ENCODE measurements around the gene NOP9. TPM values are rescaled to one million over a fixed set of nuclear protein-coding genes. Genes with fewer than 3 reads are reported as not detected.
A peak's percentile ranks its signal among the peaks of the same experiment; 100 is the strongest.

NOP9 gene
- total and polyA plus RNA-seq, 9 of the 15 experiments (the other 6 are each of a cell fraction or from before 2014, with no cell fraction given) = 1.0 to 27.9 (median 15.1) TPM

DNA sequence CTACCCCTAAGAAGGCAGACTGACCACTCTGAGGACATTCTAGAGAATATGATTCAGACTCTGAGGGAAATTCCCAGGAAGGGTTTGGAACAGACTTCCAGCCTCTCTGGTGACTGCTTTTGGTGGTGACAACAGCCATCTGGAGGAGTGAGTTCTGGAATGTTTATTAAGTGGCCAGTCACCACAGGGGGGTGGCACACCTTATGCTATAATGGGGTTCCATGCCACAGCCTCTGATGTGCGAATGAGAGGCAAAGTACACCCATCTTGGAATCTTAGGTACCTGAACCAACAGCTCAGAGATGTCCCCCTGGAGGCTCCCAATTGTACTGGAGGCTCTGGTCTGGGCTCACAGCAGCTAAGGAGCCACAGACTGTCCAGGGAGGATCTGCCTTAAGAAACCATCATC, 47.8 kb upstream of the NOP9 start (continued):
- TF ChIP-seq, protein P1, sequence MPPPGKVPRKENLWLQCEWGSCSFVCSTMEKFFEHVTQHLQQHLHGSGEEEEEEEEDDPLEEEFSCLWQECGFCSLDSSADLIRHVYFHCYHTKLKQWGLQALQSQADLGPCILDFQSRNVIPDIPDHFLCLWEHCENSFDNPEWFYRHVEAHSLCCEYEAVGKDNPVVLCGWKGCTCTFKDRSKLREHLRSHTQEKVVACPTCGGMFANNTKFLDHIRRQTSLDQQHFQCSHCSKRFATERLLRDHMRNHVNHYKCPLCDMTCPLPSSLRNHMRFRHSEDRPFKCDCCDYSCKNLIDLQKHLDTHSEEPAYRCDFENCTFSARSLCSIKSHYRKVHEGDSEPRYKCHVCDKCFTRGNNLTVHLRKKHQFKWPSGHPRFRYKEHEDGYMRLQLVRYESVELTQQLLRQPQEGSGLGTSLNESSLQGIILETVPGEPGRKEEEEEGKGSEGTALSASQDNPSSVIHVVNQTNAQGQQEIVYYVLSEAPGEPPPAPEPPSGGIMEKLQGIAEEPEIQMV (tag; conservative IDR thresholded peaks at IDR 0.05; ENCODE audit: low read depth) = no peak
- TF ChIP-seq ZFX (CRISPR knock-in tag; IDR thresholded peaks at IDR 0.05) = no peak
- TF ChIP-seq ZKSCAN8 (CRISPR knock-in tag; IDR thresholded peaks at IDR 0.05) = no peak

DNA sequence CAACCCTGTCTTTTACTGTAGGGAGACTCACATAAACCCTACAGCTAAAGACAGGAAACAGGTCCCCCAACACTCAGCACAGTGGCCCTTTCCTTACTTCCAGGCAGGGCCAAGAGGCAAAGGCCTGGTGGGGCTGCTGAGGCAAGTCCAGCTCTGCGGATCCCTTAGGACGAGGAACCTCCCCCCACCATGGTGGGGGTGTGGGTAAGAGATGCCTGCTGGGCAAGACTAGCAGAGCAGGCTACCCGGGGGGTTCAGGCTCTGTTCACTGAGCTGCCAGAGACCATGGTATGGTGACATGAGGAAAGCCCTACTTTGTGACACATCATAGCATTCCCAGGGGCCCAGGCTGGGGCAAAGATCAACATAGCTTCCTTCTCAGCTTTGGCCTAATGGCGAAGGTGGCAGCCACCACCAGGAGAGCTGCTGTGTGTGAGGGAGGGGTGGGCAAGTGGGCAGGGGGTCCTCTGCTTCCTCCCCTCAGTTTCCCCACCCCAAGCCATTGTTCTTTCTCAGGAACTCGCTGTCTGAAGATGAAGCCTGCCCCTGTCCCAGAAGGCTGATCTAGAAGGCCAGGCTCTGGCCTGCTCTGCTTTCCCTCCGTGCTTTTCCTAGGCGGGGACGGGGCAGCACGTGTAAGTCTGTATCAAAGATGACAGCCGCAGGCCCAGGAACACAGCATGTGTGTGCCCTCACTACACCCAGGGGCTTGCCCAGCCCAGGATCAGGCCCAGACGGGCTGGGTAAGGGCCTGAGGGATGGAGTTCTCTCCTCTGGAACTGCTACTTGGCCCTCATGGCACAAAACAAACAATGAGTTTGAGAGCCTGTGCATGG, 47.1 kb upstream of the NOP9 start:
- DNase-seq (ENCODE audit: extremely low read depth in 1 of 4, low spot score in 3 of 4) (no peak), FAIRE-seq (no peak), ATAC-seq (no peak)
- in situ Hi-C loops (cut with MboI) (no loop called here), intact Hi-C loops (cut with micrococcal nuclease) (no loop called here)
- Histone ChIP-seq H3K9me1 (ENCODE audit: control insufficient read depth, insufficient read depth, low read length) (no peaks in the 10 kb centered on the region), H3K27ac (ENCODE audit: extremely low read depth, low read depth, low read length) (no peak overlapping the region), H3K4me3 (no peak overlapping the region), H2AFZ (ENCODE audit: low read depth, low read length) (no peak overlapping the region), H3K4me1 (replicated peaks in 1 of 2; ENCODE audit: control insufficient read depth in 2 of 2, insufficient read depth in 2 of 2, low read length in 2 of 2) (peaks cover 21 to 28% of the 10 kb centered on the region in 2 experiments; a peak in 4 of 5 replicates), H3K79me2 (ENCODE audit: control insufficient read depth, insufficient read depth, low read length) (no peaks in the 10 kb centered on the region), H3K36me3 (ENCODE audit: control insufficient read depth, insufficient read depth, low read length) (no peaks in the 10 kb centered on the region; the same call in 1 of the 3 replicates), H3K9ac (ENCODE audit: insufficient read depth in 1 of 2, low read depth in 2 of 2, low read length in 2 of 2) (peak overlapping the region in 1 of 2 experiments; percentile 17; a peak in 1 of 4 replicates), H3K9me3 (replicated peaks; ENCODE audit: control insufficient read depth, insufficient read depth, low read depth, low read length) (no peaks in the 10 kb centered on the region), H4K20me1 (replicated peaks; ENCODE audit: control insufficient read depth, insufficient read depth, low read length) (no peaks in the 10 kb centered on the region), H3K27me3 (ENCODE audit: control insufficient read depth in 2 of 2, insufficient read depth in 2 of 2, low read length in 2 of 2) (no peaks in the 10 kb centered on the region), H3K4me2 (ENCODE audit: insufficient read depth, low read length) (no peak overlapping the region)
- WGBS (ENCODE audit: insufficient coverage, low coverage, missing lambda C conversion rate) = 59% methylated on average over 6 of the region's 11 CpGs
- CTCF ChIA-PET (ENCODE audit: low intra/inter-chr PET ratio) = no interaction called here
- POLR2A ChIA-PET = interaction anchor here (2.0 kb wide), 1 partner anchor 10 kb away, joined by 10 read pairs; the partner anchor contains the start of gene TINF2
- BruUV-seq (replicated peaks) = no TSS peak
- TF ChIP-seq EGR1 (conservative IDR thresholded peaks at IDR 0.05) (no peak), ELK1 (CRISPR knock-in tag; IDR thresholded peaks at IDR 0.05) (no peak), SRSF1 (IDR thresholded peaks at IDR 0.05; ENCODE audit: low read depth, low read length) (no peak), RBM15 (IDR thresholded peaks at IDR 0.05; ENCODE audit: insufficient read depth, low read length) (no peak), ELF1 (tag; IDR thresholded peaks at IDR 0.05) (no peak), POLR2AphosphoS5 (IDR thresholded peaks at IDR 0.05; ENCODE audit: control insufficient read depth, insufficient read depth, low read depth, low read length) (no peak), PHB2 (IDR thresholded peaks at IDR 0.05; ENCODE audit: low read depth) (no peak), MAFF (IDR thresholded peaks at IDR 0.05; ENCODE audit: low read length) (no peak), ZKSCAN1 (IDR thresholded peaks at IDR 0.05; ENCODE audit: low read depth, low read length) (no peak), ZNF766 (CRISPR knock-in tag; conservative IDR thresholded peaks at IDR 0.05) (no peak)
- TF ChIP-seq, protein P2, sequence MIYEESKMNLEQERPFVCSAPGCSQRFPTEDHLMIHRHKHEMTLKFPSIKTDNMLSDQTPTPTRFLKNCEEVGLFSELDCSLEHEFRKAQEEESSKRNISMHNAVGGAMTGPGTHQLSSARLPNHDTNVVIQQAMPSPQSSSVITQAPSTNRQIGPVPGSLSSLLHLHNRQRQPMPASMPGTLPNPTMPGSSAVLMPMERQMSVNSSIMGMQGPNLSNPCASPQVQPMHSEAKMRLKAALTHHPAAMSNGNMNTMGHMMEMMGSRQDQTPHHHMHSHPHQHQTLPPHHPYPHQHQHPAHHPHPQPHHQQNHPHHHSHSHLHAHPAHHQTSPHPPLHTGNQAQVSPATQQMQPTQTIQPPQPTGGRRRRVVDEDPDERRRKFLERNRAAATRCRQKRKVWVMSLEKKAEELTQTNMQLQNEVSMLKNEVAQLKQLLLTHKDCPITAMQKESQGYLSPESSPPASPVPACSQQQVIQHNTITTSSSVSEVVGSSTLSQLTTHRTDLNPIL (CRISPR knock-in tag; IDR thresholded peaks at IDR 0.05) = no peak
- TF ChIP-seq, protein P3, sequence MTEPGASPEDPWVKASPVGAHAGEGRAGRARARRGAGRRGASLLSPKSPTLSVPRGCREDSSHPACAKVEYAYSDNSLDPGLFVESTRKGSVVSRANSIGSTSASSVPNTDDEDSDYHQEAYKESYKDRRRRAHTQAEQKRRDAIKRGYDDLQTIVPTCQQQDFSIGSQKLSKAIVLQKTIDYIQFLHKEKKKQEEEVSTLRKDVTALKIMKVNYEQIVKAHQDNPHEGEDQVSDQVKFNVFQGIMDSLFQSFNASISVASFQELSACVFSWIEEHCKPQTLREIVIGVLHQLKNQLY (CRISPR knock-in tag; conservative IDR thresholded peaks at IDR 0.05) = no peak
